H9 (cell line): ENCODE data around the gene RUVBL1. TPM values are rescaled to one million over a fixed set of nuclear protein-coding genes. Genes with fewer than 3 reads are reported as not detected.

Experiments
- DNase-seq: peaks from one replicate; pipeline ENCODE4 v3.0.0-alpha.2; 2017
- H2AFZ ChIP-seq: one replicate; pipeline ENCODE4 v1.6.1; 2013; ENCODE audit warnings: mild to moderate bottlenecking, low read length, control low read depth, moderate library complexity
- H2AK5ac ChIP-seq: 2 replicates; pipeline ENCODE4 v1.6.1; 2013; ENCODE audit warnings: low read length, control low read depth, mixed read lengths; ENCODE audit not compliant: insufficient read length
- H2BK120ac ChIP-seq: one replicate; pipeline ENCODE4 v1.6.1; 2013; ENCODE audit warnings: low read depth, mild to moderate bottlenecking, low read length, control low read depth, inconsistent platforms; ENCODE audit not compliant: poor library complexity, severe bottlenecking
- H2BK12ac ChIP-seq: 2 replicates; pipeline ENCODE4 v1.6.1; 2013; ENCODE audit warnings: low read length, control low read depth, mixed read lengths, low read depth; ENCODE audit not compliant: insufficient read length
- H2BK15ac ChIP-seq: 2 replicates; pipeline ENCODE4 v1.6.1; 2013; ENCODE audit warnings: low read depth, low read length, control low read depth
- H2BK20ac ChIP-seq: one replicate; pipeline ENCODE4 v1.6.1; 2013; ENCODE audit warnings: low read depth, mild to moderate bottlenecking, low read length, control low read depth, inconsistent platforms; ENCODE audit not compliant: poor library complexity, severe bottlenecking
- H2BK5ac ChIP-seq: 2 replicates; pipeline ENCODE4 v1.6.1; 2013; ENCODE audit warnings: low read length, control low read depth, mixed read lengths; ENCODE audit not compliant: insufficient read length
- H3K14ac ChIP-seq: 2 replicates; pipeline ENCODE4 v1.6.1; 2013; ENCODE audit warnings: low read length, control low read depth; ENCODE audit not compliant: insufficient read depth
- H3K18ac ChIP-seq: 2 replicates; pipeline ENCODE4 v1.6.1; 2013; ENCODE audit warnings: low read depth, mild to moderate bottlenecking, mixed read lengths, low read length, control low read depth; ENCODE audit not compliant: insufficient read length
- H3K23ac ChIP-seq: 2 replicates; pipeline ENCODE4 v1.6.1; 2013; ENCODE audit warnings: low read length, control low read depth, mixed read lengths, low read depth; ENCODE audit not compliant: insufficient read length
- H3K23me2 ChIP-seq: 2 replicates; pipeline ENCODE4 v1.6.1; 2013; ENCODE audit warnings: low read depth, mild to moderate bottlenecking, mixed read lengths, low read length, control low read depth; ENCODE audit not compliant: insufficient read length, poor library complexity, severe bottlenecking
- H3K27ac ChIP-seq: 2 replicates; pipeline ENCODE4 v1.5.1; 2013; ENCODE audit warnings: low read length, control low read depth, mixed read lengths, low read depth; ENCODE audit not compliant: insufficient read length
- H3K27me3 ChIP-seq: 2 replicates; pipeline ENCODE4 v1.6.1; 2013; ENCODE audit warnings: low read length, control low read depth, inconsistent platforms; ENCODE audit not compliant: insufficient read depth
- H3K4ac ChIP-seq: 2 replicates; pipeline ENCODE4 v1.6.1; 2013; ENCODE audit warnings: low read depth, mild to moderate bottlenecking, control low read depth, inconsistent platforms, low read length, moderate library complexity
- H3K4me1 ChIP-seq: 2 replicates; pipeline ENCODE4 v1.6.1; 2013; ENCODE audit warnings: low read length, control low read depth, inconsistent platforms; ENCODE audit not compliant: insufficient read depth
- H3K4me2 ChIP-seq: 2 replicates; pipeline ENCODE4 v1.6.1; 2013; ENCODE audit warnings: low read length, control low read depth, mixed read lengths; ENCODE audit not compliant: insufficient read length, insufficient read depth
- H3K56ac ChIP-seq: 2 replicates; pipeline ENCODE4 v1.6.1; 2013; ENCODE audit warnings: low read depth, mild to moderate bottlenecking, mixed read lengths, low read length, control low read depth; ENCODE audit not compliant: insufficient read length
- H3K79me1 ChIP-seq: 2 replicates; pipeline ENCODE4 v1.6.1; 2013; ENCODE audit warnings: low read depth, mild to moderate bottlenecking, moderate library complexity, low read length, control low read depth, inconsistent platforms; ENCODE audit not compliant: insufficient read depth, poor library complexity, severe bottlenecking
- H3K79me2 ChIP-seq: 2 replicates; pipeline ENCODE4 v1.6.1; 2013; ENCODE audit warnings: low read length, control low read depth, inconsistent platforms; ENCODE audit not compliant: insufficient read depth
- H3K9ac ChIP-seq: 2 replicates; pipeline ENCODE4 v1.6.1; 2013; ENCODE audit warnings: low read length, control low read depth, mixed read lengths; ENCODE audit not compliant: insufficient read length; ENCODE audit errors: extremely low read depth
- H3K9me3 ChIP-seq: one replicate; pipeline ENCODE4 v1.6.1; 2013; ENCODE audit warnings: low read depth, low read length, inconsistent platforms; ENCODE audit not compliant: control insufficient read depth
- H3T11ph ChIP-seq: one replicate; pipeline ENCODE4 v1.6.1; 2013; ENCODE audit warnings: mild to moderate bottlenecking, low read length, control low read depth, inconsistent platforms
- H4K20me1 ChIP-seq: one replicate; pipeline ENCODE4 v1.6.1; 2013; ENCODE audit not compliant: control insufficient read depth, insufficient read length, insufficient read depth
- H4K5ac ChIP-seq: 2 replicates; pipeline ENCODE4 v1.6.1; 2013; ENCODE audit warnings: low read depth, mild to moderate bottlenecking, mixed read lengths, low read length, control low read depth; ENCODE audit not compliant: insufficient read length
- H4K8ac ChIP-seq: replicated peaks from 2 replicates; pipeline ENCODE4 v1.6.1; 2013; ENCODE audit warnings: low read length, control low read depth, mixed read lengths, low read depth; ENCODE audit not compliant: insufficient read length
- H4K91ac ChIP-seq: 2 replicates; pipeline ENCODE4 v1.6.1; 2013; ENCODE audit warnings: low read depth, mild to moderate bottlenecking, moderate library complexity, mixed read lengths, low read length, control low read depth; ENCODE audit not compliant: insufficient read length
- H3K27ac Mint-ChIP-seq, 3 experiments: 2 replicates in 2 of 3; 3 replicates in 1 of 3; pipeline ENCODE4 v1.8.0; 2020 to 2021; ENCODE audit warnings: mixed read lengths in 3 of 3, mild to moderate bottlenecking in 1 of 3, moderate library complexity in 1 of 3
- H3K27me3 Mint-ChIP-seq: 2 replicates; pipeline ENCODE4 v1.8.0; 2021; ENCODE audit warnings: low read depth, mild to moderate bottlenecking, moderate library complexity, mixed read lengths
- H3K36me3 Mint-ChIP-seq, 3 experiments: 2 replicates in 2 of 3; 3 replicates in 1 of 3; pipeline ENCODE4 v1.8.0; 2020 to 2021; ENCODE audit warnings: low read depth in 3 of 3, mixed read lengths in 3 of 3; ENCODE audit not compliant: insufficient read depth in 1 of 3
- H3K4me1 Mint-ChIP-seq, 2 experiments: 2 replicates each; pipeline ENCODE4 v1.8.0; 2020; ENCODE audit warnings: mixed read lengths in 2 of 2
- H3K4me3 Mint-ChIP-seq, 2 experiments: 2 replicates in 1 of 2; 3 replicates in 1 of 2; pipeline ENCODE4 v1.8.0; 2020 to 2021; ENCODE audit warnings: mild to moderate bottlenecking in 2 of 2, mixed read lengths in 2 of 2, moderate library complexity in 1 of 2
- H3K9me3 Mint-ChIP-seq, 2 experiments: 2 replicates in 1 of 2; 3 replicates in 1 of 2; pipeline ENCODE4 v1.8.0; 2020; ENCODE audit warnings: mild to moderate bottlenecking in 2 of 2, mixed read lengths in 2 of 2, moderate library complexity in 1 of 2
- WGBS: extraction: QIAGEN DNeasy Blood & Tissue Kit; methylation state at CpG from one replicate; pipeline ENCODE4 v1.1.7; 2013; ENCODE audit warnings: missing lambda C conversion rate, low lambda C conversion rate, mixed read lengths; ENCODE audit not compliant: insufficient read length; ENCODE audit errors: extremely low coverage; 5-methylcytosine and 5-hydroxymethylcytosine counted together
- total RNA-seq: library from RNA; stranded (reverse); gene quantifications from 2 replicates; pipeline ENCODE4 v1.2.1, GENCODE V29; 2021
- TF ChIP-seq, protein P1 (sequence below): fragments of 200-600 bp; sonication (generic); conservative IDR thresholded peaks from 3 replicates; pipeline ENCODE4 v1.8.0; 2021; ENCODE audit warnings: antibody characterized with exemption, mild to moderate bottlenecking

Gene RUVBL1
- total RNA-seq, 1 experiment from 2014 or later: 99.6 TPM

- H2AFZ ChIP-seq: no peak overlapping the region
These were observed 83.6 kb downstream of the RUVBL1 start for GRCh38 chr3:128040041-128040440.

More at GRCh38 chr3:128040041-128040440, 83.6 kb downstream of the RUVBL1 start:
- no peak overlapping the region for H4K5ac ChIP-seq
- no peaks in the 10 kb centered on the region for H4K20me1 ChIP-seq
- H3K14ac ChIP-seq: no peak overlapping the region
- WGBS: no CpG with 5 or more reads among the region's 3 CpGs
- H3K23me2 ChIP-seq: no peaks in the 10 kb centered on the region
- no peak overlapping the region for H2BK12ac ChIP-seq
- H2AK5ac ChIP-seq: no peak overlapping the region
- H2BK20ac ChIP-seq: no peak overlapping the region
- no peak for DNase-seq
- H3K9me3 Mint-ChIP-seq: no peaks in the 10 kb centered on the region
- no peak overlapping the region for H3K9ac ChIP-seq
- H3K23ac ChIP-seq: no peak overlapping the region
- no peaks in the 10 kb centered on the region for H3K27me3 ChIP-seq
- H3K4me1 Mint-ChIP-seq: no peaks in the 10 kb centered on the region
- H3K4me3 Mint-ChIP-seq: no peak overlapping the region
- H2BK15ac ChIP-seq: no peak overlapping the region
- no peak overlapping the region for H2BK5ac ChIP-seq
- H3K79me2 ChIP-seq: no peaks in the 10 kb centered on the region
- H4K8ac ChIP-seq: no peak overlapping the region
- no peaks in the 10 kb centered on the region for H3K9me3 ChIP-seq
- H3K27me3 Mint-ChIP-seq: peaks cover 33% of the 10 kb centered on the region
- no peak overlapping the region for H3K4me2 ChIP-seq
- no peak overlapping the region for H2BK120ac ChIP-seq
- no peak overlapping the region for H3T11ph ChIP-seq
- H3K27ac Mint-ChIP-seq: no peak overlapping the region
- no peak overlapping the region for H3K18ac ChIP-seq
- H3K36me3 Mint-ChIP-seq: no peaks in the 10 kb centered on the region
- H3K4ac ChIP-seq: no peak overlapping the region
- no peaks in the 10 kb centered on the region for H3K4me1 ChIP-seq
- no peak overlapping the region for H4K91ac ChIP-seq
- no peaks in the 10 kb centered on the region for H3K79me1 ChIP-seq
- TF ChIP-seq, protein P1, sequence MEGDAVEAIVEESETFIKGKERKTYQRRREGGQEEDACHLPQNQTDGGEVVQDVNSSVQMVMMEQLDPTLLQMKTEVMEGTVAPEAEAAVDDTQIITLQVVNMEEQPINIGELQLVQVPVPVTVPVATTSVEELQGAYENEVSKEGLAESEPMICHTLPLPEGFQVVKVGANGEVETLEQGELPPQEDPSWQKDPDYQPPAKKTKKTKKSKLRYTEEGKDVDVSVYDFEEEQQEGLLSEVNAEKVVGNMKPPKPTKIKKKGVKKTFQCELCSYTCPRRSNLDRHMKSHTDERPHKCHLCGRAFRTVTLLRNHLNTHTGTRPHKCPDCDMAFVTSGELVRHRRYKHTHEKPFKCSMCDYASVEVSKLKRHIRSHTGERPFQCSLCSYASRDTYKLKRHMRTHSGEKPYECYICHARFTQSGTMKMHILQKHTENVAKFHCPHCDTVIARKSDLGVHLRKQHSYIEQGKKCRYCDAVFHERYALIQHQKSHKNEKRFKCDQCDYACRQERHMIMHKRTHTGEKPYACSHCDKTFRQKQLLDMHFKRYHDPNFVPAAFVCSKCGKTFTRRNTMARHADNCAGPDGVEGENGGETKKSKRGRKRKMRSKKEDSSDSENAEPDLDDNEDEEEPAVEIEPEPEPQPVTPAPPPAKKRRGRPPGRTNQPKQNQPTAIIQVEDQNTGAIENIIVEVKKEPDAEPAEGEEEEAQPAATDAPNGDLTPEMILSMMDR: no peak
- H3K27ac ChIP-seq: no peak overlapping the region
- no peak overlapping the region for H3K56ac ChIP-seq
